Neural progenitor cell (in vitro differentiated cells): ENCODE data around the gene PIAS1.
"Not testable (repeated sequence)": the region's sequence is repeated elsewhere in the genome, so short reads cannot be mapped to it uniquely, and the experiment has no call there.

Experiments used
- EZH2phosphoT487 ChIP-seq: fragments of 200-600 bp; sonication (generic); IDR thresholded peaks from 2 replicates; pipeline ENCODE4 v1.6.1; 2017; ENCODE audit warnings: antibody characterized with exemption
- TF ChIP-seq, protein P1 (sequence below): fragments of 200-600 bp; sonication (generic); IDR thresholded peaks from 2 replicates; pipeline ENCODE4 v1.5.1; 2017; ENCODE audit warnings: antibody characterized with exemption, mild to moderate bottlenecking

DNA sequence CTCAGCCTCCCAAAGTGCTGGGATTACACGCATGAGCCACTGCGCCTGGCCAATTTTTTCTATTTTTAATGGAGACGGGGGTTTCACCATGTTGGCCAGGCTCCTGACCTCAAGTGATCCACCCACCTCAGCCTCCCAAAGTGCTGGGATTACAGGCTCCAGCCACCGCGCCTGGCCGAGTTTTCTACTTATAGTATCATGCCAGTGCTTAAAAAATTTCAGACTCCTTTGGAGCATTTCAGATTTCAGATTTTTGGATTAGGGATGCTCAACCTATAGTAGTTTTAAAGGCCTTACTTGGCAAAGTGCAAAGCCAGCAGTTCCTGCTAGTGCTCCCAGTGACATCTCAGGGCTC lies 159.4 kb downstream of the PIAS1 start:
- TF ChIP-seq, protein P1, sequence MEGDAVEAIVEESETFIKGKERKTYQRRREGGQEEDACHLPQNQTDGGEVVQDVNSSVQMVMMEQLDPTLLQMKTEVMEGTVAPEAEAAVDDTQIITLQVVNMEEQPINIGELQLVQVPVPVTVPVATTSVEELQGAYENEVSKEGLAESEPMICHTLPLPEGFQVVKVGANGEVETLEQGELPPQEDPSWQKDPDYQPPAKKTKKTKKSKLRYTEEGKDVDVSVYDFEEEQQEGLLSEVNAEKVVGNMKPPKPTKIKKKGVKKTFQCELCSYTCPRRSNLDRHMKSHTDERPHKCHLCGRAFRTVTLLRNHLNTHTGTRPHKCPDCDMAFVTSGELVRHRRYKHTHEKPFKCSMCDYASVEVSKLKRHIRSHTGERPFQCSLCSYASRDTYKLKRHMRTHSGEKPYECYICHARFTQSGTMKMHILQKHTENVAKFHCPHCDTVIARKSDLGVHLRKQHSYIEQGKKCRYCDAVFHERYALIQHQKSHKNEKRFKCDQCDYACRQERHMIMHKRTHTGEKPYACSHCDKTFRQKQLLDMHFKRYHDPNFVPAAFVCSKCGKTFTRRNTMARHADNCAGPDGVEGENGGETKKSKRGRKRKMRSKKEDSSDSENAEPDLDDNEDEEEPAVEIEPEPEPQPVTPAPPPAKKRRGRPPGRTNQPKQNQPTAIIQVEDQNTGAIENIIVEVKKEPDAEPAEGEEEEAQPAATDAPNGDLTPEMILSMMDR, result not testable (repeated sequence)
- TF ChIP-seq EZH2phosphoT487, result not testable (repeated sequence)
